Femur (tissue), 1 donor: Measurements from ENCODE around the gene IFT88.

Source experiments
- DNase-seq: peaks from one replicate; pipeline ENCODE4 v3.0.0-alpha.2; 2017

The IFT88 gene

GRCh38 chr13:20567881-20568528 lies 1.0 kb downstream of the IFT88 start:
- peak; percentile 43 for DNase-seq

GRCh38 chr13:20570517-20570916 lies 3.6 kb downstream of the IFT88 start:
- no peak for DNase-seq

GRCh38 chr13:20571676-20572075 lies 4.7 kb downstream of the IFT88 start:
- DNase-seq, result no peak

GRCh38 chr13:20573186-20573585 lies 6.2 kb downstream of the IFT88 start:
- DNase-seq, result no peak

- DNase-seq, result no peak
Measured at GRCh38 chr13:20573636-20574035, 6.7 kb downstream of the IFT88 start.

GRCh38 chr13:20579191-20579590 lies 12.2 kb downstream of the IFT88 start:
- no peak for DNase-seq

- DNase-seq, result no peak
Measured at GRCh38 chr13:20580257-20580656, 13.3 kb downstream of the IFT88 start.

GRCh38 chr13:20582026-20582425 lies 15.1 kb downstream of the IFT88 start:
- no peak for DNase-seq

- DNase-seq, result no peak
Measured at GRCh38 chr13:20583803-20584293, 16.9 kb downstream of the IFT88 start.

GRCh38 chr13:20585371-20585770 lies 18.4 kb downstream of the IFT88 start:
- no peak for DNase-seq

- no peak for DNase-seq
Measured at GRCh38 chr13:20588529-20589110, 21.7 kb downstream of the IFT88 start.

- no peak for DNase-seq
Measured at GRCh38 chr13:20590561-20590960, 23.6 kb downstream of the IFT88 start.

GRCh38 chr13:20592606-20593005 lies 25.6 kb downstream of the IFT88 start:
- no peak for DNase-seq

- no peak for DNase-seq
Measured at GRCh38 chr13:20594280-20594679, 27.3 kb downstream of the IFT88 start.

- DNase-seq, result no peak
Measured at GRCh38 chr13:20607015-20607414, 40.1 kb downstream of the IFT88 start.

- DNase-seq, result no peak
Measured at GRCh38 chr13:20608438-20609020, 41.6 kb downstream of the IFT88 start.

- DNase-seq, result no peak
Measured at GRCh38 chr13:20609145-20609544, 42.2 kb downstream of the IFT88 start.

GRCh38 chr13:20610006-20610405 lies 43.0 kb downstream of the IFT88 start:
- DNase-seq, result no peak

- DNase-seq, result no peak
Measured at GRCh38 chr13:20616059-20616797, 49.3 kb downstream of the IFT88 start.

- DNase-seq, result no peak
Measured at GRCh38 chr13:20623000-20623399, 56.0 kb downstream of the IFT88 start.

GRCh38 chr13:20624213-20624612 lies 57.3 kb downstream of the IFT88 start:
- DNase-seq, result no peak

GRCh38 chr13:20633802-20634201 lies 66.8 kb downstream of the IFT88 start:
- no peak for DNase-seq

GRCh38 chr13:20636079-20636478 lies 69.1 kb downstream of the IFT88 start:
- DNase-seq, result no peak

- no peak for DNase-seq
Measured at GRCh38 chr13:20637811-20638210, 70.9 kb downstream of the IFT88 start.
